ENCODE data around the gene CAST.
"Not testable (repeated sequence)": the region's sequence is repeated elsewhere in the genome, so short reads cannot be mapped to it uniquely, and the experiment has no call there.

Gene CAST

GRCh38 chr5:96734871-96735325, 72.7 kb downstream of the CAST start:
- no peak for TF ChIP-seq Cebpa-rat (IDR thresholded peaks at IDR 0.05)
- Histone ChIP-seq H3K4me2 (peak overlapping the region; percentile 23 to 75 (median 59); a peak in 19 of 22 replicates), H3K9me3 (replicated peaks in 1 of 11) (no peaks in the 10 kb centered on the region), H3K9ac (no peak overlapping the region), H3K36me3 (peaks cover 27 to 79% (median 44%) of the 10 kb centered on the region in 11 experiments; a peak in 21 of 22 replicates), H4K20me1 (peaks cover 0 to 25% (median 0%) of the 10 kb centered on the region in 11 experiments; a peak in 3 of 22 replicates), H3K27me3 (no peaks in the 10 kb centered on the region), H3K4me1 (peaks cover 16 to 21% (median 18%) of the 10 kb centered on the region in 10 experiments; a peak in 19 of 20 replicates), H3K4me3 (no peak overlapping the region), H3K27ac (peak overlapping the region in 5 of 11 experiments; percentile 8 to 48 (median 38); a peak in 6 of 22 replicates)

GRCh38 chr5:96736937-96737336, 74.8 kb downstream of the CAST start:
- no peak for TF ChIP-seq Cebpa-rat (IDR thresholded peaks at IDR 0.05)

GRCh38 chr5:96741106-96741505, 78.9 kb downstream of the CAST start:
- Histone ChIP-seq H3K4me1 (peaks cover 0 to 23% (median 6%) of the 10 kb centered on the region in 10 experiments; a peak in 12 of 20 replicates), H3K9ac (no peak overlapping the region), H3K4me3 (no peak overlapping the region), H4K20me1 (no peaks in the 10 kb centered on the region), H3K9me3 (replicated peaks in 1 of 11) (peaks cover 10 to 18% (median 15%) of the 10 kb centered on the region in 11 experiments; a peak in 18 of 22 replicates), H3K4me2 (no peak overlapping the region), H3K36me3 (peaks cover 69 to 99% (median 85%) of the 10 kb centered on the region in 11 experiments), H3K27me3 (no peaks in the 10 kb centered on the region), H3K27ac (no peak overlapping the region)
- TF ChIP-seq Cebpa-rat (IDR thresholded peaks at IDR 0.05): no peak

More at GRCh38 chr5:96736937-96737336, 74.8 kb downstream of the CAST start:
- H3K4me3 ChIP-seq: no peak overlapping the region
- no peak overlapping the region for H3K27ac ChIP-seq
- no peaks in the 10 kb centered on the region for H3K9me3 ChIP-seq (replicated peaks in 1 of 11)
- no peak overlapping the region for H3K9ac ChIP-seq
- no peaks in the 10 kb centered on the region for H3K27me3 ChIP-seq
- peaks cover 33 to 85% (median 49%) of the 10 kb centered on the region in 11 experiments for H3K36me3 ChIP-seq
- H4K20me1 ChIP-seq: peaks cover 0 to 25% (median 0%) of the 10 kb centered on the region in 11 experiments; a peak in 3 of 22 replicates
- H3K4me2 ChIP-seq: no peak overlapping the region
- H3K4me1 ChIP-seq: peaks cover 16 to 21% (median 19%) of the 10 kb centered on the region in 10 experiments; a peak in 19 of 20 replicates

GRCh38 chr5:96741891-96742309, 79.7 kb downstream of the CAST start:
- H3K36me3 ChIP-seq: peaks cover 72 to 99% (median 89%) of the 10 kb centered on the region in 11 experiments
- H3K4me3 ChIP-seq: no peak overlapping the region
- peaks cover 10 to 18% (median 15%) of the 10 kb centered on the region in 11 experiments; a peak in 18 of 22 replicates for H3K9me3 ChIP-seq (replicated peaks in 1 of 11)
- no peak for TF ChIP-seq Cebpa-rat (IDR thresholded peaks at IDR 0.05)
- no peak overlapping the region for H3K4me2 ChIP-seq
- H4K20me1 ChIP-seq: no peaks in the 10 kb centered on the region
- no peak overlapping the region for H3K9ac ChIP-seq
- no peak overlapping the region for H3K27ac ChIP-seq
- peaks cover 0 to 23% (median 6%) of the 10 kb centered on the region in 10 experiments; a peak in 12 of 20 replicates for H3K4me1 ChIP-seq
- no peaks in the 10 kb centered on the region for H3K27me3 ChIP-seq

GRCh38 chr5:96742538-96742937, 80.4 kb downstream of the CAST start:
- Histone ChIP-seq H3K4me3 (no peak overlapping the region), H3K4me1 (peaks cover 0 to 23% (median 6%) of the 10 kb centered on the region in 10 experiments; a peak in 12 of 20 replicates), H3K27ac (no peak overlapping the region), H4K20me1 (no peaks in the 10 kb centered on the region), H3K9ac (no peak overlapping the region), H3K4me2 (0 out of 22 replicates have a peak overlapping the region, but pooled peaks of 1 of the 11 experiments have one; percentile 25), H3K27me3 (no peaks in the 10 kb centered on the region), H3K36me3 (peaks cover 69 to 100% (median 86%) of the 10 kb centered on the region in 11 experiments), H3K9me3 (replicated peaks in 1 of 11) (peaks cover 10 to 18% (median 15%) of the 10 kb centered on the region in 11 experiments; a peak in 18 of 22 replicates)
- no peak for TF ChIP-seq Cebpa-rat (IDR thresholded peaks at IDR 0.05)

- peaks cover 10 to 18% (median 15%) of the 10 kb centered on the region in 11 experiments; a peak in 18 of 22 replicates for H3K9me3 ChIP-seq (replicated peaks in 1 of 11)
- TF ChIP-seq Cebpa-rat (IDR thresholded peaks at IDR 0.05): no peak
- H3K36me3 ChIP-seq: peaks cover 67 to 100% (median 85%) of the 10 kb centered on the region in 11 experiments
- H3K4me3 ChIP-seq: no peak overlapping the region
- H3K4me2 ChIP-seq: peak overlapping the region in 6 of 11 experiments; percentile 3 to 44 (median 32); a peak in 9 of 22 replicates
- H3K4me1 ChIP-seq: peaks cover 0 to 23% (median 6%) of the 10 kb centered on the region in 10 experiments; a peak in 12 of 20 replicates
- H4K20me1 ChIP-seq: no peaks in the 10 kb centered on the region
- H3K27ac ChIP-seq: no peak overlapping the region
- H3K9ac ChIP-seq: no peak overlapping the region
- H3K27me3 ChIP-seq: no peaks in the 10 kb centered on the region
These were observed 81.0 kb downstream of the CAST start for GRCh38 chr5:96743065-96743768.

- Histone ChIP-seq H3K27me3 (no peaks in the 10 kb centered on the region), H3K4me3 (no peak overlapping the region), H4K20me1 (no peaks in the 10 kb centered on the region), H3K36me3 (peaks cover 65 to 100% (median 83%) of the 10 kb centered on the region in 11 experiments), H3K9ac (no peak overlapping the region), H3K4me2 (peak overlapping the region in 4 of 11 experiments; percentile 10 to 40 (median 32); a peak in 4 of 22 replicates), H3K4me1 (peaks cover 0 to 23% (median 6%) of the 10 kb centered on the region in 10 experiments; a peak in 12 of 20 replicates), H3K27ac (no peak overlapping the region), H3K9me3 (replicated peaks in 1 of 11) (peaks cover 10 to 18% (median 15%) of the 10 kb centered on the region in 11 experiments; a peak in 18 of 22 replicates)
- no peak for TF ChIP-seq Cebpa-rat (IDR thresholded peaks at IDR 0.05)
These were observed 81.6 kb downstream of the CAST start for GRCh38 chr5:96743805-96744204.

- not testable (repeated sequence) for H3K27me3 ChIP-seq, H3K4me3 ChIP-seq, H3K27ac ChIP-seq, H3K4me2 ChIP-seq, H4K20me1 ChIP-seq, H3K9ac ChIP-seq
- Histone ChIP-seq H3K9me3 (replicated peaks in 1 of 11) (peaks cover 10 to 18% (median 15%) of the 10 kb centered on the region in 11 experiments; a peak in 18 of 22 replicates), H3K4me1 (peaks cover 0 to 23% (median 6%) of the 10 kb centered on the region in 10 experiments; a peak in 12 of 20 replicates), H3K36me3 (peaks cover 65 to 100% (median 82%) of the 10 kb centered on the region in 11 experiments)
These were observed 82.0 kb downstream of the CAST start for GRCh38 chr5:96744218-96744617.

GRCh38 chr5:96745025-96745424, 82.8 kb downstream of the CAST start:
- Histone ChIP-seq H3K4me1 (peaks cover 0 to 23% (median 6%) of the 10 kb centered on the region in 10 experiments; a peak in 12 of 20 replicates), H3K4me3 (no peak overlapping the region), H4K20me1 (no peaks in the 10 kb centered on the region), H3K4me2 (no peak overlapping the region), H3K36me3 (peaks cover 72 to 100% (median 89%) of the 10 kb centered on the region in 11 experiments), H3K9ac (no peak overlapping the region), H3K9me3 (replicated peaks in 1 of 11) (peaks cover 10 to 18% (median 15%) of the 10 kb centered on the region in 11 experiments; a peak in 18 of 22 replicates), H3K27me3 (no peaks in the 10 kb centered on the region), H3K27ac (no peak overlapping the region)
- no peak for TF ChIP-seq Cebpa-rat (IDR thresholded peaks at IDR 0.05)

Data from BLaER1 treated with 17β-estradiol and CSF1 and Interleukin-3, amounts not matched to agents 10 nM and 100 nM (cell line).